Caki2 (cell line): ENCODE results near the gene PMM2. TPM values are rescaled to one million over a fixed set of nuclear protein-coding genes. Genes with fewer than 3 reads are reported as not detected.
A peak's percentile ranks its signal among the peaks of the same experiment; 100 is the strongest.
"Not testable (repeated sequence)": the region's sequence is repeated elsewhere in the genome, so short reads cannot be mapped to it uniquely, and the experiment has no call there.

Experiments
- DNase-seq: peaks from one replicate; pipeline ENCODE4 v3.0.0-alpha.2; 2015; ENCODE audit warnings: low read depth
- in situ Hi-C: cut with HindIII; loops from 2 replicates; pipeline ENCODE4 v1.10.0; 2016; ENCODE audit warnings: low sequenced_read_pairs, low pct_unique_long_range_greater_than_20kb, mixed read lengths
- total RNA-seq: library from RNA; depleted of rRNA; stranded (reverse); fragments of >200 nt; shearing (Covaris generic); gene quantifications from 2 replicates; pipeline ENCODE4 v1.2.3, GENCODE V29; 2014; ENCODE audit warnings: low replicate concordance

PMM2 gene
- total RNA-seq, 1 experiment from 2014 or later = 85.8 TPM

DNA sequence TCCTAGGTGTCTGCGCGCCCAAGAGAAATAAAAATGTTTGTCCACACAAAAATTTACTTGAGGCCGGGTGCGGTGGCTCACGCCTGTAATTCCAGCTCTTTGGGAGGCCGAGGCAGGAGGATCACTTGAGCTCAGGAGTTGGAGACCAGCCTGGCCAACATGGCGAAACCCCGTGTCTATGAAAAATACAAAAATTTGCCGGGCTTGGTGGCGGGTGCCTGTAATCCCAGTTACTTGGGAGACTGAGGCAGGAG, 72.3 kb downstream of the PMM2 start:
- in situ Hi-C loops, DNase-seq: not testable (repeated sequence)

DNA sequence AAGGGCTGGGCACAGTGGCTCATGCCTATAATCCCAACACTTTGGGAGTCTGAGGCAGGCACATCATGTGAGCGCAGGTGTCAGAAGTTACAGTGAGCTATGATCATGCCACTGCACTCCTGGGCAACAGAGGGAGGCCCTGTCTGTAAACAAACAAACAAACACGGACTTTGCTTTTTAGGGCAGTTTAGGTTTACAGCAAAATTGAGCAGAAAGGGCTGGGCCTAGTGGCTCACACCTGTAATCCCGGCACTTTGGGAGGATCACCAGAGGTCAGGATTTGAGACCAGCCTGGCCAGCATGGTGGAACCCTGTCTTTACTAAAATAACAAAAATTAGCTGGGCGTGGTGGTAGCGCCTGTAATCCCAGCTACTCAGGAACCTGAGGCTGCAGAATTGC, 74.4 kb downstream of the PMM2 start:
- in situ Hi-C loops = no loop called here
- DNase-seq = no peak

DNA sequence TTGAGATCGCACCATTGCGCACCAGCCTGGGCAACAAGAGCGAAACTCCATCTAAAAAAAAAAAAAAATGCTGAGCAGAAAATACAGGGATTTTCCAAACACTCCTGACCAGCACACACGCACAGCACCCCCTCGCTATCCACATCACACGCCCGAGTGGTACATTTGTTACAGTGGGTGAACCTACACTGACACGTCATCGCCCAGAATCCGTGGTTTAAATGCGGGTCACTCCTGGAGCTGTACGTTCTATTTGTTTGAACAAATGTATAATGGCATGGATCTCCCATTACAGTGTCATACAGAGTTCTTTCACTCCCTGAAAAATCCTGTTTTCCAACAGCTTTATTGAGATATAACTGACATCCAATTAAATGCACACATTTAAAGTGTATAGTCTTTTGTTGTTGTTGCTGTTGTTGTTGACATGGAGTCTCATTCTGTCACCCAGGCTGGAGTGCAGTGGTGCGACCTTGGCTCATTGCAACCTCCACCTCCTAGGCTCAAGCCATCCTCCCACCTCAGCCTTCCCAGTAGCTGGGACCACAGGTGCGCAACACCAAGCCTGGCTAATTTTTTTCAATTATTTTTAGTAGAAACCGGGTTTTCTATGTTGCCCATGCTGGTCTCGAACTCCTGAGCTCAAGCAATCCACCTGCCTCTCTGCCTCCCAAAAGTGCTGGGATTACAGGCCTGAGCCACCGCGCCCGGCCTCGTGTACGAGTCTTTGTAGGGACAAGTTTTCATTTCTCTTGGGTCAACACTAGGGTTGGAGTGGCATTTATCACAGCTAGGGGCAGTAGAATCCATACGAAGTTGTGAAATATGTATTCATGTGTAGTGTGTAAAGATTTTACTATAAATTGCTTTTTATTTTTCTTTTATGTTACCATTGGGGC, 75.6 kb downstream of the PMM2 start:
- in situ Hi-C loops = no loop called here
- no peak for DNase-seq

DNA sequence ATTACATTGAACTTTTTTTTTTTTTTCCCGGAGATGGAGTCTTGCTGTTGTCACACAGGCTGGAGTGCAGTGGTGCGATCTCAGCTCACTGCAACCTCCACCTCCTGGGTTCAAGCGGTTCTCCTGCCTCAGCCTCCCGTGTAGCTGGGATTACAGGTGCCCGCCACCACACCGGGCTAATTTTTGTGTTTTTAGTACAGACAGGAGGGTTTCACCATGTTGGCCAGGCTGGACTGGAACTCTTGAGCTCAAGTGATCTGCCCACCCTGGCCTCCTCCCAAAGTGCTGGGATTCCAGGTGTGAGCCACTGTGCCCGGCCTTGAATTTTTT, 76.2 kb downstream of the PMM2 start:
- in situ Hi-C loops, DNase-seq: not testable (repeated sequence)

DNA sequence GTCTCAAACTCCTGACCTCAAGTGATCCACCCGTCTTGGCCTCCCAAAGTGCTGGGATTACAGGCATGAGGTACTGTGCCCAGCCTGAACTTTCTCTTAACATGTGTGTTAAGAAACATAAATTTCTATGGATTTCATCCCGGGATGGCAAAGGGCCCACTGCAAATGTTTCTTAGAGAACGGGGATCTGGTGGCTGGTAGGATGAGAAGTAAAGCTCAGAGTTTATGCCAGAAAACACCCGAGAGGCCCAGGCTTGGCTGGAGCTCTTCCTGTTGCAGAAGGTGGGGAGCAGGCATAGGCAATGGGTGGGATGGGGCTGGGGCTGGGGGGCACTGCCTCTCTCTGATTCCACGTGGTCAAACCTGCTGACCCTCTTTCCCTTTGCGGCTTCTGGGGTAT, 76.7 kb downstream of the PMM2 start:
- in situ Hi-C loops = no loop called here
- no peak for DNase-seq

DNA sequence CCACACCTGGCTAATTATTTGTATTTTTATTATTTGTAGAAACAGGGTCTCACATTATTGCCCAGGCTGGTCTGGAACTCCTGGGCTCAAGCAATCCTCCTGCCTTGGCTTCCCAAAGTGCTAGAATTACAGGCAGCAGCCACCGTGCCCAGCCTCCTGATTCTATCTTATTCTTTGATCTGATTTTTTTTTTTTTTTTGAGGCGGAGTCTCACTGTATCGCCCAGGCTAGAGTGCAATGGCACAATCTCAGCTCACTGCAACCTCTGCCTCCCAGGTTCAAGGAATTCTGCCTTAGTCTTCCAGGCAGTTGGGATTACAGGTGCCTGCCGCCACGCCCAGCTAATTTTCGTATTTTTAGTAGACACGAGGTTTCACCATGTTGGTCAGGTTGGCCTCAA, 77.7 kb downstream of the PMM2 start:
- in situ Hi-C loops, DNase-seq: not testable (repeated sequence)

DNA sequence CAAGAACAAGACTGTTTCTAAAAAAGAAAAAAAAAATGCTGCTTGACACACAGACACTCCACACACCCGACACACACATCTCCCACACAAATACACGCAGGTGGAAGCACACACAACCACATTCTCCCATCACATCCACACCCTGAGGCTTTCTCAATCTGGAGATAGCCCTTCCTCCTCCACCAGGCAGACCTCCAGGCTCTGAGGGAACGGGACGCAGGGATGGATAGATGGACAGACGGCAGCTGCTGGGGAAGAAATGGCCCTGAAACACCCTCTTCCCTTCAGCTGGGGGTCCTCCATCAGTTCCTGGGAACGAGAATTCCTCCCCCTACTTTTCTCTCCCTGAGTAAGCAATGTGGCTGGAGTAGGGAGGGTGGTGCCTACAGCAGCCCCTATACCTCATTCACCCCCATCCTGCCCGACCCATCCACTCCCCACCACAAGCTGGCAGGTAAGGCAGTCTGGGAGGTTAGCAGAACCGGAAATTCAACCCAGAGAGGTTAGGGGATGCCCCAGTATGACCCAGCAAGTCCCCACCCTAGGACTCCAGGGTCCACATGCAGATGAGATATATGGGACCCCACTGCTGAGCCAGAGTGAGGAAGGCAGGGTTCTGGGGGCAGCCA, 80.4 kb downstream of the PMM2 start:
- no peak for DNase-seq
- in situ Hi-C loops = no loop called here

DNA sequence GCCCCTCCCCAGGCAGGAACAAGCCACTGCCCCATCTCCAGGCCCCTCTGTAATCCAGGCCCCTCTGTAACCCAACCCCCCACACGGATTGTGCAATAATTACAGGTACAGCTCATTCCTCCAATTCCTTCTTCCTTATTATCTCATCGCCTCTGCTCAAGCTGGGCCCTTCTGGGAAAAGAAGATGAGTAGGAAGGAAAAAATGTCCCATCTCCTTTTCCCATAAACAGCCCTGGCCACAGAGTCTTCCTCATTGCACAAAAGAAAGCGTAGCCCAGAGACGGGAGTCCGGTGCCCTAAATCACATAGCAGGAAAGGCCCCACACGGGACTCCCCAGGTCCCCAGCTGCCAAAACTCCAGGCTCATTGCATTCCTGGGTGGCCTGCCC, 80.9 kb downstream of the PMM2 start:
- in situ Hi-C loops = no loop called here
- DNase-seq = no peak

DNA sequence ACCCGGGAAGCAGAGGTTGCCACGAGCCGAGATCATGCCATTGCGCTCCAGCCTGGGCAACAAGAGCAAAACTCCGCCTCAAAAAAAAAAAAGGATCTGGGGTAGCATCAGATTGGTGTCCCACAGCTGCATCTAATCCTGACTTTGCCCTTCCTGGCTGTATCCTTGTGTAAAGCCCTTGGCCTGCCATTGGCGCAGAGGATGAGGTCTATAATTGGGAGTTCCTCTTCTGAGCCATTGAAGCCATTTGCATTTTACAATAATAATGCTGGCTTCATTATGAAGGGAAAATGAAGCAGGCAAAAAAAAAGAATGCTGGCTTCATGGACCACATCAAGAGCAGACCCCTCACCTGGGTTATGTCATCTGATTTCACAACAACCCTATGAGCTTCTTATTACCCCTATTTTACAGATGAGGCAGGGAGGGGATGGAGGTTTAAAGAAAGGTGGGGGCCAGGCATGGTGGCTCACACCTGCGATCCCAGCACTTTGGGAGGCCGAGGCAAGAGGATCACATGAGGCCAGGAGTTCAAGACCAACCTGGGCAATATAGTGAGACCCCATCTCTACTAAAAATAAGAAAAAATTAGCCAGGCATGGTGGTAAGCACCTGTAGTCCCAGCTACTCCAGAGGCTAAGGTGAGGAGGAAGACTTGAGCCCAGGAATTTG, 83.3 kb downstream of the PMM2 start:
- no peak for DNase-seq
- in situ Hi-C loops = no loop called here

DNA sequence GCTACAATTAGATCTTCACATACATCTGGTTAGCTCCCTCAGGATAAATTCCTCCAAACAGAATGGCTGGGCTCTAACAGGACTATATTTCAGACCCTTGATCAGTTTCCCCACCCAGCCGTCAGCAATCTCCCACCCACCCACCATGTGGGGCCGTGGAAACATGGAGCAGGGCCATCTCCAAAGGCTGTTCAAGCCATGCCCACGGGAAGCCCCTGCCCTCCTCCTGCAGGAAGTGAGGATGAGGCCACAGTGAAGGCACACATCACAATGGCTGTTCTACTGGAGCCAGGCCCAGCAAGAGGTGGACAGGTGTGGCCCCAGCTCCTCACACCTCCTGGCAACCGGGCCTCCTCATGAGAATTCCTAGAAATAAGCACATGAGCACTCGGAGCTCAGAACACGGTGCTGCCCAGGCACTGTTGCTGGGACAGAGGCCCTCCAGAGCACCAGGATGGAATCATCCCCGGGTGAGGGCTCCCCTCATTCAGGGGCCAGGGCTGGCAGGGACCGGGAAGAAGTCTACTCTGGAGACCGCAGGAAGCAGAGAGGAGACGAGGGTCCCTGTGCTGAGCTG, 84.5 kb downstream of the PMM2 start, which contains the start of gene LITAFD:
LITAFD (plus strand) TSS at position 311 of the 577 bp plus-strand sequence. CDS start 2,005 bp downstream, outside the sequence.
- no peak for DNase-seq

DNA sequence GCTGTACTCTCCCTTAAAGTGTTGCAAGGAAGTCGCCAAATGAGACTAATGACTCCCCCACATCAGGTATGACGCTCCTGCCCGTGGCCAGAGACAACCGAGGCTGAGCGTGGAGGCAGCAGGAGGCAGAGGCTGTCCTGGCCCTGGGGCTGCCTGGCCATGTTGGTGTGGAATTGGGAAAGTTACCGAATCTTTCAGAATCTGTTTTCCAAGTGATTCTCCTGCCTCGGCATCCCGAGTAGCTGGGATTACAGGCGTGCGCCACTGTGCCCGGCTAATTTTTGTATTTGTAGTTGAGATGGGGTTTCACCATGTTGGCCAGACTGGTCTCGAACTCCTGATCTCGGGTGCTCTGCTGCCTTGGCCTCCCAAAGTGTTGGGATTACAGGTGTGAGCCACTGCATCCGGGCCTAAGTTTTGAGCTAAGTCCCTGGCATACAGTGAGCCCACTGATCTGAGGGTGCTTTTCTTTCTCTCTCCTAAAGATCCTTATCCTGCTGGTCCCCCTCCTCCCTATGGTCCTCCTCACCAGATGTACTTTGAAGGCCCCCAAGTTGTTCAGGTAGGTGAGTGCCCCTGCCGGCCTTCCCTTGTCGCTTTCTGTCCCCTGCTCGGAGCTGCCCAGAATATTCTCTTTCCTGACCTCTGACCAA, 85.2 kb downstream of the PMM2 start:
- no peak for DNase-seq
- in situ Hi-C loops = no loop called here

More for the DNA sequence above, 84.5 kb downstream of the PMM2 start, which contains the start of gene LITAFD:
- in situ Hi-C loops = no loop called here

DNA sequence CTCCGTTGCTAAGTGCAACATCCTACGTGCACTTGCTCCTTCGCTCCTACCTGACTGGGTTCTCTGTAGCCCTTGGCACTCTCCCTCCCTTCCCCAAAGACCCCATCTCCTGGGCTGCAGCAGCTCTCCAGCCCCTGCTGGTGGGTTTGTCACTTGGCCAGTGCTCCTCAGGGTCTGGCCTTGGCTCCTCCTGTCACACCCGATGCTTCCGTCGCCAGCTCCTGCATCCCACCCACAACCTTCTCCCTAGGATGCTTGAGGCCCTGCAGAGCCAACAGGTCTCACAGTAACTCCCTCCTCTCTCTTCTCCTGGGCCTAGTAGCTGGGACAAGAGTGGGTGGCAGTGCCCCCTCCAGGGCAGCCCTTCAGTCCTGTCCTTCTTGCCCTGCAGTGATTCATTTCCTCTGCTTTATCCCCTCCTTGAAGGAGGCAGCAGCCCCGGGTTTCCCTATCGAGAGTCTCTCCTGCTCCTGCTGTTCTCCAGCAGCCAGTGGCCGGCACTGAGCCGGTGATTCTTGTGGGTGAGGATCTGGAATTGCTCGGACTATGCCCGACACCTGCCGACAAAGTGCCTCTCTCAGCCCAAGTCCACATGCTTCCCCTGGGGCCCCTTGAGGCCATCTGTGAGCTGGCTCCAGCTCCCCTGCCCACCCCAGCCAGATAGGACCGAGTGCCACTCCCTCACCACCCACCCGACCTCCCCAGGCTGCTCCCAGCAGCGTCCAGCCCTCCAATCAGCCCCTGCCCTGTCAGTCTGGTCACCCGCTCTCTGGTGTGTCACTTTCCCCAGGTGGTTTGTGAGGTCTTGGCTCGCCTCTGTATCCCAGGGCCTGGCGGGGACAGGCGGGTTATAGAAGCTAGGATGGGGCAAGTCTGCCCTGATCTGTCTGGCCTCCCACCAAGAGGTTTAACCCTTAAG, 88.3 kb downstream of the PMM2 start:
- in situ Hi-C loops = no loop called here
- DNase-seq = no peak

DNA sequence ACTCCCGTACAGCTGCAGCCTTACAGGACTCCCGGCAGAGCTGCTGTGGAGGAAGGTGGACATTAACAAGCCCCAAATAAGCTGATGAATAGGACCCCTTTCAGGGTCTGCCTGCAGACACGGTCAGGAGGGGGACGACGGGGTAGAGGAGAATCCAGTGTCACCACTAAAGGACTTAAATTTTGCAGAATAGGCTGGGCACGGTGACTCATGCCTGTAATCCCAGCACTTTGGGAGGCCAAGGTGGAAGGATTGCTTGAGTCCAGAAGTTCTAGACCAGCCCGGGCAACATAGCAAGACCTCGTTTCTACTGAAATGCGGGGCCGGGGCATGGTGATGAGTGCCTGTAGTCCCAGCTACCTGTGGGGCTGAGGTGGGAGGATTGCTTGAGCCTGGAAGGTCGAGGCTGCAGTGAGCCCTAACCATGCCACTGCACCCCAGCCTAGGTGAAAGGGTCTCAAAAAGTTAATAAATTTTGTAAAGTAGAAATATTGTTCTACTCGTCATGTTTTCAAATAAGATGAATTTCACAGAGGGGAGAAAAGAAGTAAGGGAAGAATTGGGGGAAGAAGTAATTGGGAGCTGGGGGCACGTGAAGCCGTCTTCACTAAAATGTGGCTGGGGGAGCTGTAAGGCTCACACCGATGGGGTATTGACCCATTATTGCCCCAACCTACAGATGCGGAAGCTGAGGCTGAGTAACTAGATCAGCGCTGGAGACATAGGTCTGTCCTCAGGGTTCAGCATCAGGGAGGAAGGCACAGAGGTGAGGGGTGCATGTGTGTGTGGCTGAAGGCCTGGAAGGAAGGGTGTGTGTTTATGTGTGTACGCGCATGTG, 89.2 kb downstream of the PMM2 start:
- DNase-seq = no peak
- in situ Hi-C loops = no loop called here

DNA sequence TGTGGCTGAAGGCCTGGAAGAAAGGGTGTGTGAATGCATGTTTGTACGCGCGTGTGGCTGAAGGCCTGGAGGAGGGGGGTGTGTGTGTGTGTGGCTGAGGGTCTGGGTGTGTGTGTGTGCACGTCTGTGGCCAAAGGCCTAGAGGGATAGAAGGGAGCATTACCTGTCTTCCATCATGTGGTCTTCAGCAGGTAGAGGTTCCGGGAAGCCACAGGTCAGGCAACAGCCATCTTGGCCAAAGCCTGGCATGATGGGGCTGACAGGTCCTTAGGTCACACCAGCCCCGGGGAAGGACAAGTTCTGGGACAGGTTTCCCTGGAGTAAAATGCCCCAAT, 89.8 kb downstream of the PMM2 start:
- no peak for DNase-seq

DNA sequence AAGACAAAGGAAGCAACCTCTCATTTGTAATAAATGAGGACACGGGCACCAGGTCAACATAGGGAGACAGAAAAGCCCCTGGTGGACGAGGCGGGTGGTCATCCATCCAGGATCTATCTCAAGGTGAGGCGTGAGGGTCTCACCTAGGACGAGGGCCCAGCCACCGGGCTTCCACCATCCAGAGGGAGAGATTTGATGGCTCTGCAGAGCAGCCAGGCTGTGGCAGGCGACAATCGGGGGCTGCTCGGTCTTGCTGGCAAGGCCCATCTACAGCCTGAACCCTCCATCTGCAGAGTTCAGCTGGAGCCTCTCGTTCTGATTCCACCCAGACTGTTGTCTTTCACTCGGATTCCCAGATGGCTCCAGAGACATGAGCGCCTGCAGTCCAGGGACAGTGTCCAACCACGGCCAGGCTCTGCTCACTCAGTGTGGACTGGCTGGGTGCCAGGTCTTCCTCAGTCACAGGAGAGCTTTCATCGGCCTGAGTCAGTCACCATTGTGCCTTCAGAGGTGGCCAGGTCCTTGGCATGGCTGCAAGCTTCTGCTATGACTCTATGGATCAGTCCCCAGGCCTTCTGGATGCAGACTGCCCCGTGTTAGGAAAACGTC, 90.4 kb downstream of the PMM2 start:
- in situ Hi-C loops = no loop called here
- DNase-seq = peak; percentile 46

More for the DNA sequence above, 89.8 kb downstream of the PMM2 start:
- in situ Hi-C loops = no loop called here

DNA sequence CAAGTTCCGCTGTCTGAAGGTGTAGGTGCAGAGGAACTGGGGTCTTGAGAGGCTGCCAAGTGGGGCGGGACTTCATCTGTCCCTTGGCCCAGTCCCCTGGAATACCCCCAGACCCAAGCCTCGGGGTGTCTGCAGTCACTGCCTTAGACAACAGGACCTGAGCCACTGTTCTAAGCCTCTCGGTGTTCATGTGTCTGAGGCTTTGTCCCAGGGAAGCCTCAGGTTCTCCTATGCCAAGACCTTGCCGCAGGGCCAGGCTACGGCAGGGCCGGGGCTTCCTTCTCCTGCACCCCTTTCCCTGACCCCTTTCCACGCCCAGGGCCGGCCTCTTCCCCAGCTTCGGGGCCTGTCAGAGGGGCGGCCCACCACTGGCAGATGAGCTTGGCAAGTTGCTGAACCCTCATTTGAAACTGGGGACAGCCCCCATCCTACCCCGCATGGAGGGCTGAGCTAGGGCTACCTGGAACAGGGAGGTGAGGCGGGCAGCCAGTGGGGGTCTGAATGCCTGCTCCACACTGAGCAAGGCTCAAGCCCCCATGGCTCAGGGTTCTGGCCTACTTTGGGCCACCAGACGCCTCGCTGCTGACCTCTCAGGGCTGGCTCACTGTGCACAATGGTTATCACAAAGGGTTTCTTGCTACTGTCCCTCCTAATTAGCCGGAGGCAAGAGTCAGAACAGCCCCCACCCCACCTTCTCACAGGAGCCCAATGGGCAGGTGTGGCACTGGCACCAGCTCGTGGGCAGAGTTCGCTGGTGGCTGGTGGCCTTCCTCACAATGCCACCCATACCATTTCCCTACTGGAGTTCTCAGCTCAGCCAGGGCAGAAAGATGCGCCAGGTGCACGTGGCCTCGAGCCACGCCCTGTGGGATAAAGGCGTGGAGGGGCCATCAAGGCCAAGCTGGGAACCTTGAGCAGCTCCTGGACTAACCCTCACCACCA, 91.6 kb downstream of the PMM2 start:
- no peak for DNase-seq
- in situ Hi-C loops = no loop called here
